Neural progenitor cell (in vitro differentiated cells): ENCODE measurements around the gene TSSK3. TPM values are rescaled to one million over a fixed set of nuclear protein-coding genes. Genes with fewer than 3 reads are reported as not detected.
"Not testable (repeated sequence)": the region's sequence is repeated elsewhere in the genome, so short reads cannot be mapped to it uniquely, and the experiment has no call there.

ENCODE experiments used
- DNase-seq: peaks from one replicate; pipeline ENCODE4 v3.0.0-alpha.2; 2016; ENCODE audit warnings: low spot score
- H2AFZ ChIP-seq: fragments of 200-600 bp; sonication (generic); replicated peaks from 2 replicates; pipeline ENCODE4 v1.6.1; 2016; ENCODE audit warnings: antibody characterized with exemption
- H3F3A ChIP-seq: fragments of 200-600 bp; sonication (generic); 2 replicates; pipeline ENCODE4 v1.6.1; 2016; ENCODE audit warnings: antibody characterized with exemption, low read depth
- H3K27ac ChIP-seq: fragments of 200-600 bp; sonication (generic); 2 replicates; pipeline ENCODE4 v1.5.1; 2016; ENCODE audit warnings: mild to moderate bottlenecking
- H3K27me3 ChIP-seq: fragments of 200-600 bp; sonication (generic); 2 replicates; pipeline ENCODE4 v1.6.1; 2016; ENCODE audit warnings: mild to moderate bottlenecking, moderate library complexity
- H3K36me3 ChIP-seq: fragments of 200-600 bp; sonication (generic); 2 replicates; pipeline ENCODE4 v1.5.1; 2016
- H3K4me1 ChIP-seq: fragments of 200-600 bp; sonication (generic); 2 replicates; pipeline ENCODE4 v1.6.1; 2016; ENCODE audit warnings: mixed run types
- H3K4me2 ChIP-seq: fragments of 200-600 bp; sonication (generic); 2 replicates; pipeline ENCODE4 v1.6.1; 2016
- H3K4me3 ChIP-seq: fragments of 200-600 bp; sonication (generic); 2 replicates; pipeline ENCODE4 v1.5.1; 2016
- H3K79me2 ChIP-seq: fragments of 200-600 bp; sonication (generic); 2 replicates; pipeline ENCODE4 v1.6.1; 2016; ENCODE audit warnings: low read depth
- H3K9ac ChIP-seq: fragments of 200-600 bp; sonication (generic); 2 replicates; pipeline ENCODE4 v1.6.1; 2016
- H3K9me3 ChIP-seq: fragments of 200-600 bp; sonication (generic); 2 replicates; pipeline ENCODE4 v1.5.1; 2016; ENCODE audit warnings: low read depth
- H4K20me1 ChIP-seq: fragments of 200-600 bp; sonication (generic); 2 replicates; pipeline ENCODE4 v1.6.1; 2016; ENCODE audit warnings: low read depth
- H3K27ac Mint-ChIP-seq: 3 replicates; pipeline ENCODE4 v1.8.0; 2021; ENCODE audit warnings: mixed read lengths
- H3K27me3 Mint-ChIP-seq: 2 replicates; pipeline ENCODE4 v1.8.0; 2022; ENCODE audit warnings: low read depth, mild to moderate bottlenecking, inconsistent platforms, moderate library complexity, mixed read lengths; ENCODE audit not compliant: insufficient read depth
- H3K36me3 Mint-ChIP-seq: 3 replicates; pipeline ENCODE4 v1.8.0; 2021; ENCODE audit warnings: mixed read lengths
- H3K4me1 Mint-ChIP-seq: 3 replicates; pipeline ENCODE4 v1.8.0; 2021; ENCODE audit warnings: mixed read lengths
- H3K4me3 Mint-ChIP-seq: 3 replicates; pipeline ENCODE4 v1.8.0; 2021; ENCODE audit warnings: mild to moderate bottlenecking, moderate library complexity, mixed read lengths
- H3K9me3 Mint-ChIP-seq: 3 replicates; pipeline ENCODE4 v1.8.0; 2020; ENCODE audit warnings: mixed read lengths
- CTCF ChIP-seq: fragments of 200-600 bp; sonication (generic); IDR thresholded peaks from 2 replicates; pipeline ENCODE4 v1.5.1; 2017; ENCODE audit warnings: antibody characterized with exemption, mild to moderate bottlenecking
- EZH2 ChIP-seq: fragments of 200-600 bp; sonication (generic); IDR thresholded peaks from 2 replicates; pipeline ENCODE4 v1.6.1; 2017; ENCODE audit warnings: antibody characterized with exemption, mild to moderate bottlenecking, moderate library complexity
- EZH2phosphoT487 ChIP-seq: fragments of 200-600 bp; sonication (generic); IDR thresholded peaks from 2 replicates; pipeline ENCODE4 v1.6.1; 2017; ENCODE audit warnings: antibody characterized with exemption
- total RNA-seq: library from RNA; depleted of rRNA; stranded (reverse); fragments of >200 nt; gene quantifications from 2 replicates; pipeline ENCODE4 v1.2.3, GENCODE V29; 2015; ENCODE audit warnings: low replicate concordance

The TSSK3 gene
- total RNA-seq, 1 donor from 2014 or later, result not detected

DNA sequence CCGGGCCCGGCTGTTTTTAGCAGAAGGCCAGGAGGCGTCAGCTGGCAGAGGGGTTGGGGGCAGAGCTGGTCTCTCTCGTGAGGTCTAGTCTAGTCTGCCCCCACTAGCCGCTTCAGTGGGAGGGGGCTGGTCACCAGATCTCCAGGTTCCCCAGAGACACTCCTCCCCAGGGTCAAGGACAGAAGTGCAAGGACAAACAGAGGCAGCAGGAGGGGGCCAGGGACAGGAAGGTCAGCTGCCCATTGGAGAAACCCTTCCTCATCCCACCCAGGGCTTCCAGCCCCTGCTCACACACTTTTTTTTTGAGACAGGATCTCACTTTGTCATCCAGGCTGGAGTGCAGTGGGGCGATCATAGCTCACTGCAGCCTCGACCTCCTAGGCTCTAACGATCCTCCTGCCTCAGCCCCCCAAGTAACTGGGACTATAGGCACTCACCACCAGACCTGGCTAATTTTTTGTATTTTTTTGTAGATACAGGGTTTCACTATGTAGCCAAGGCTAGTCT lies 10.0 kb upstream of the TSSK3 start:
- Mint-ChIP-seq H3K9me3 (peaks cover 4% of the 10 kb centered on the region), H3K36me3 (peaks cover 9% of the 10 kb centered on the region), H3K27ac (no peak overlapping the region), H3K4me1 (peaks cover 40% of the 10 kb centered on the region), H3K27me3 (peaks cover 9% of the 10 kb centered on the region), H3K4me3 (peak overlapping the region; percentile 83)
- Histone ChIP-seq H4K20me1 (peaks cover 9% of the 10 kb centered on the region), H3K9me3 (peaks cover 9% of the 10 kb centered on the region), H3K4me3 (peak overlapping the region; percentile 85), H3K27me3 (peaks cover 19% of the 10 kb centered on the region), H3K79me2 (no peaks in the 10 kb centered on the region), H2AFZ (peak overlapping the region; percentile 74), H3K9ac (peak overlapping the region; percentile 45), H3K36me3 (no peaks in the 10 kb centered on the region), H3K4me1 (peaks cover 16% of the 10 kb centered on the region), H3K27ac (no peak overlapping the region), H3K4me2 (peak overlapping the region; percentile 90), H3F3A (peaks cover 19% of the 10 kb centered on the region)
- TF ChIP-seq EZH2 (no peak), EZH2phosphoT487 (no peak), CTCF (no peak)
- DNase-seq, result no peak

DNA sequence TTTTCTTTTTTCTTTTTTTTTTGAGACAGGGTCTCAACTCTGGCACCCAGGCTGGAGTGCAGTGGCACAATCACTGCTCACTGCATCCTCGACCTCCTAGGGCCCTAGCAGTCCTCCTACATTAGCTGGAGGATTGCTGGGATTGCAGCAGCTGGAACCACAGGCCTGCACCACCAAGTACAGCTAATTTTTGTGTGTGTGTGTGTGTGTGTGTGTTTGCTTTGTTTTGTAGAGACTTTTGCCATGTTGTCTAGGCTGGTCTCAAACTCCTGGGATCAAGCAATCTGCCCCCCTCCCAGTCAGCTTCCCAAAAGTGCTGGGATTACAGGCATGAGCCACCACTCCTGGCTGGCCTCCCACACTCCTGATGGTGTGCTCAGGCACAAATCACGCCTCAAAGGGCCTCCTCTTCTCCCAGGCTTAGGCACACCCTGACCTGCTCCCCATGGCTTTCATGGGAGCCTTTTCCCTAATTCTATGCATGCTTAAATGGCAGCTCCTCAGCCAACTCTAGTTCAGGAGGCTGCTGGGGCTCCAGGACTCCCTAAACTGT lies 9.4 kb upstream of the TSSK3 start:
- H3K4me3 ChIP-seq, result no peak overlapping the region
- peaks cover 9% of the 10 kb centered on the region for H4K20me1 ChIP-seq
- no peak overlapping the region for H2AFZ ChIP-seq
- peak overlapping the region; percentile 90 for H3K4me2 ChIP-seq
- H3K36me3 ChIP-seq, result no peaks in the 10 kb centered on the region
- peaks cover 19% of the 10 kb centered on the region for H3F3A ChIP-seq
- H3K27me3 ChIP-seq, result peaks cover 19% of the 10 kb centered on the region
- Mint-ChIP-seq H3K27ac (no peak overlapping the region), H3K4me3 (peak overlapping the region; percentile 83), H3K27me3 (peaks cover 7% of the 10 kb centered on the region), H3K9me3 (peaks cover 4% of the 10 kb centered on the region), H3K36me3 (peaks cover 9% of the 10 kb centered on the region), H3K4me1 (peaks cover 43% of the 10 kb centered on the region)
- no peak for TF ChIP-seq EZH2
- no peaks in the 10 kb centered on the region for H3K79me2 ChIP-seq
- H3K27ac ChIP-seq, result no peak overlapping the region
- H3K9me3 ChIP-seq, result peaks cover 9% of the 10 kb centered on the region
- DNase-seq, result no peak
- H3K9ac ChIP-seq, result no peak overlapping the region
- H3K4me1 ChIP-seq, result peaks cover 16% of the 10 kb centered on the region

GRCh38 chr1:32353431-32353830 lies 8.9 kb upstream of the TSSK3 start:
- Histone ChIP-seq H3K9ac (no peak overlapping the region), H4K20me1 (peaks cover 9% of the 10 kb centered on the region), H2AFZ (no peak overlapping the region), H3K36me3 (no peaks in the 10 kb centered on the region), H3K4me2 (no peak overlapping the region), H3K27ac (no peak overlapping the region), H3K27me3 (peaks cover 19% of the 10 kb centered on the region), H3K9me3 (peaks cover 9% of the 10 kb centered on the region), H3K79me2 (no peaks in the 10 kb centered on the region), H3F3A (peaks cover 19% of the 10 kb centered on the region), H3K4me1 (peaks cover 16% of the 10 kb centered on the region), H3K4me3 (no peak overlapping the region)
- H3K27ac Mint-ChIP-seq, result no peak overlapping the region
- H3K4me3 Mint-ChIP-seq, result peak overlapping the region; percentile 83
- H3K4me1 Mint-ChIP-seq, result peaks cover 38% of the 10 kb centered on the region
- peaks cover 9% of the 10 kb centered on the region for H3K36me3 Mint-ChIP-seq
- DNase-seq, result no peak
- H3K9me3 Mint-ChIP-seq, result peaks cover 4% of the 10 kb centered on the region
- no peak for TF ChIP-seq EZH2phosphoT487
- TF ChIP-seq CTCF, result no peak
- H3K27me3 Mint-ChIP-seq, result peaks cover 4% of the 10 kb centered on the region

- peaks cover 5% of the 10 kb centered on the region for H3K27me3 Mint-ChIP-seq
- H3K36me3 Mint-ChIP-seq, result peaks cover 9% of the 10 kb centered on the region
- H2AFZ ChIP-seq, result no peak overlapping the region
- peak overlapping the region; percentile 54 for H3K4me3 Mint-ChIP-seq
- H3K79me2 ChIP-seq, result no peaks in the 10 kb centered on the region
- DNase-seq, result no peak
- peaks cover 16% of the 10 kb centered on the region for H3K4me1 ChIP-seq
- H3K4me2 ChIP-seq, result no peak overlapping the region
- H3K27me3 ChIP-seq, result peaks cover 19% of the 10 kb centered on the region
- H3K9me3 ChIP-seq, result peaks cover 9% of the 10 kb centered on the region
- peaks cover 36% of the 10 kb centered on the region for H3K4me1 Mint-ChIP-seq
- TF ChIP-seq EZH2, result no peak
- TF ChIP-seq EZH2phosphoT487, result no peak
- no peak for TF ChIP-seq CTCF
- H3K36me3 ChIP-seq, result no peaks in the 10 kb centered on the region
- H3K9me3 Mint-ChIP-seq, result peaks cover 4% of the 10 kb centered on the region
- H3K4me3 ChIP-seq, result no peak overlapping the region
- peaks cover 19% of the 10 kb centered on the region for H3F3A ChIP-seq
- H3K27ac ChIP-seq, result no peak overlapping the region
- peaks cover 9% of the 10 kb centered on the region for H4K20me1 ChIP-seq
- no peak overlapping the region for H3K9ac ChIP-seq
- H3K27ac Mint-ChIP-seq, result peak overlapping the region; percentile 47
Observed at GRCh38 chr1:32353886-32354570, 8.3 kb upstream of the TSSK3 start.

GRCh38 chr1:32355778-32356177 lies 6.6 kb upstream of the TSSK3 start:
- not testable (repeated sequence) for H3K4me3 Mint-ChIP-seq, H3K9me3 Mint-ChIP-seq, H3K27ac Mint-ChIP-seq

More at GRCh38 chr1:32355778-32356177, 6.6 kb upstream of the TSSK3 start:
- Histone ChIP-seq H3F3A (peaks cover 20% of the 10 kb centered on the region), H3K27me3 (peaks cover 17% of the 10 kb centered on the region), H3K4me1 (peaks cover 16% of the 10 kb centered on the region)
- H3K4me3 ChIP-seq, H3K9ac ChIP-seq, H3K36me3 Mint-ChIP-seq, H3K27me3 Mint-ChIP-seq, H2AFZ ChIP-seq, H3K27ac ChIP-seq, H4K20me1 ChIP-seq, H3K9me3 ChIP-seq, H3K79me2 ChIP-seq, H3K36me3 ChIP-seq, H3K4me2 ChIP-seq, DNase-seq: not testable (repeated sequence)
- H3K4me1 Mint-ChIP-seq, result peaks cover 35% of the 10 kb centered on the region
